HFFc6 (cell line): ENCODE measurements around the gene CCL4. TPM values are rescaled to one million over a fixed set of nuclear protein-coding genes. Genes with fewer than 3 reads are reported as not detected.

Source experiments
- DNase-seq: peaks from one replicate; pipeline ENCODE4 v3.0.0-alpha.2; 2018
- H3K27ac Mint-ChIP-seq: 2 replicates; pipeline ENCODE4 v1.8.0; 2020; ENCODE audit warnings: mild to moderate bottlenecking, mixed read lengths
- H3K27me3 Mint-ChIP-seq: 2 replicates; pipeline ENCODE4 v1.8.0; 2021; ENCODE audit warnings: mild to moderate bottlenecking, moderate library complexity, mixed read lengths; ENCODE audit not compliant: insufficient read depth
- H3K36me3 Mint-ChIP-seq: 2 replicates; pipeline ENCODE4 v1.8.0; 2021; ENCODE audit warnings: low read depth, mixed read lengths
- H3K4me1 Mint-ChIP-seq: 2 replicates; pipeline ENCODE4 v1.8.0; 2020; ENCODE audit warnings: low read depth, mixed read lengths
- H3K4me3 Mint-ChIP-seq: 2 replicates; pipeline ENCODE4 v1.8.0; 2020; ENCODE audit warnings: mild to moderate bottlenecking, moderate library complexity, mixed read lengths
- H3K9me3 Mint-ChIP-seq: 2 replicates; pipeline ENCODE4 v1.8.0; 2020; ENCODE audit warnings: mild to moderate bottlenecking, mixed read lengths
- CTCF ChIP-seq: fragments of 200-600 bp; sonication (generic); IDR thresholded peaks from 2 replicates; pipeline ENCODE4 v1.5.0; 2021; ENCODE audit warnings: antibody characterized with exemption, mild to moderate bottlenecking
- total RNA-seq, 6 experiments: library from RNA; stranded (reverse); fragmentation: NEBNext Ultra II Directional; extraction: Animal tissue kit (Norgen Biotek cat#: 25700); gene quantifications; 2 replicates in 1 of 6; 3 replicates in 5 of 6; pipeline ENCODE4 v1.2.3, GENCODE V29; 2021

CCL4 gene
- total RNA-seq, 6 experiments from 2014 or later, result not detected

GRCh38 chr17:36131931-36132330, 28.3 kb downstream of the CCL4 start:
- DNase-seq, result no peak
- H3K27me3 Mint-ChIP-seq, result no peaks in the 10 kb centered on the region; the same call in 1 of the 2 replicates
- no peak for TF ChIP-seq CTCF
- no peaks in the 10 kb centered on the region for H3K36me3 Mint-ChIP-seq
- no peaks in the 10 kb centered on the region for H3K4me1 Mint-ChIP-seq
- H3K4me3 Mint-ChIP-seq, result no peak overlapping the region
- peaks cover 12% of the 10 kb centered on the region for H3K9me3 Mint-ChIP-seq
- H3K27ac Mint-ChIP-seq, result no peak overlapping the region

- H3K4me1 Mint-ChIP-seq, result no peaks in the 10 kb centered on the region
- H3K27ac Mint-ChIP-seq, result no peak overlapping the region
- DNase-seq, result no peak
- peaks cover 7% of the 10 kb centered on the region for H3K9me3 Mint-ChIP-seq
- H3K27me3 Mint-ChIP-seq, result no peaks in the 10 kb centered on the region; the same call in 1 of the 2 replicates
- TF ChIP-seq CTCF, result no peak
- no peak overlapping the region for H3K4me3 Mint-ChIP-seq
- H3K36me3 Mint-ChIP-seq, result no peaks in the 10 kb centered on the region
These were observed 28.8 kb downstream of the CCL4 start for GRCh38 chr17:36132421-36132831.

- no peaks in the 10 kb centered on the region for H3K9me3 Mint-ChIP-seq
- H3K4me3 Mint-ChIP-seq, result no peak overlapping the region
- DNase-seq, result no peak
- no peak for TF ChIP-seq CTCF
- H3K27me3 Mint-ChIP-seq, result peaks cover 1% of the 10 kb centered on the region; the same call in 1 of the 2 replicates
- no peaks in the 10 kb centered on the region for H3K36me3 Mint-ChIP-seq
- H3K4me1 Mint-ChIP-seq, result no peaks in the 10 kb centered on the region
- no peak overlapping the region for H3K27ac Mint-ChIP-seq
These were observed 30.1 kb downstream of the CCL4 start for GRCh38 chr17:36133602-36134236.

GRCh38 chr17:36135465-36135864, 31.8 kb downstream of the CCL4 start:
- DNase-seq, result no peak
- H3K9me3 Mint-ChIP-seq, result no peaks in the 10 kb centered on the region
- no peaks in the 10 kb centered on the region for H3K4me1 Mint-ChIP-seq
- no peak overlapping the region for H3K4me3 Mint-ChIP-seq
- peaks cover 1% of the 10 kb centered on the region; the same call in 1 of the 2 replicates for H3K27me3 Mint-ChIP-seq
- TF ChIP-seq CTCF, result no peak
- no peak overlapping the region for H3K27ac Mint-ChIP-seq
- no peaks in the 10 kb centered on the region for H3K36me3 Mint-ChIP-seq

- Mint-ChIP-seq H3K27ac (no peak overlapping the region), H3K4me1 (no peaks in the 10 kb centered on the region), H3K36me3 (no peaks in the 10 kb centered on the region), H3K4me3 (no peak overlapping the region), H3K27me3 (peaks cover 1% of the 10 kb centered on the region; the same call in 1 of the 2 replicates), H3K9me3 (no peaks in the 10 kb centered on the region)
- TF ChIP-seq CTCF, result no peak
- no peak for DNase-seq
These were observed 32.4 kb downstream of the CCL4 start for GRCh38 chr17:36136036-36136435.
